GM19023 (cell line): Measurements from ENCODE around the gene AHR.

Source experiments
- ATAC-seq: cut with Tn5 transposase; IDR thresholded peaks from one replicate; pipeline ENCODE4 v1.9.1; 2021; ENCODE audit warnings: mild to moderate bottlenecking, moderate library complexity; ENCODE audit not compliant: unreplicated experiment

AHR gene

DNA sequence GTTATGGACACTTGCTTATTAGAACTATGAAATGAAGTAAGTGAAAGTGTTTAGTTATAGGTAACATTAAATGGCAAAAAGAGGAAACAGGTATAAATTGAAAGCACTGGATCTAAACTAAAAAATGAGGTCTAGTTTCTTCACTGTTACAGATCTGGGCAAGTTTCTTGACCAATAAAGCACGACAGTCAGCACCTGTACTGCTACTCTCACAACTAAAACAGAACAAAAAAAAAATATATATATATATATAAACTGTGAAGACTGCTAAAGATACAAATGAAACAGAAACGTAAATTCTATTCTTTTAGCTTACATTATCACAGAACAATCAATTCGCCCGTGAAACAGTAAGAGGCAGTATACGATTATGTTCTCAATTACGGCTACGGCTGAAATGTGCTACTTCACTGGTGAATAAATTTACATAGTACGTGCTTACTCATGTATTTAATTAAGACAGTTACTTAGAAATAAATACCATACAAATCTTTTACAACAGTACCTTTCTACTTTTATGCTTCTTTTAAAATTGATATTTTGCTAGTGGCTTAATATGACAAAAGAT, 4.2 kb downstream of the AHR start:
- ATAC-seq = no peak

DNA sequence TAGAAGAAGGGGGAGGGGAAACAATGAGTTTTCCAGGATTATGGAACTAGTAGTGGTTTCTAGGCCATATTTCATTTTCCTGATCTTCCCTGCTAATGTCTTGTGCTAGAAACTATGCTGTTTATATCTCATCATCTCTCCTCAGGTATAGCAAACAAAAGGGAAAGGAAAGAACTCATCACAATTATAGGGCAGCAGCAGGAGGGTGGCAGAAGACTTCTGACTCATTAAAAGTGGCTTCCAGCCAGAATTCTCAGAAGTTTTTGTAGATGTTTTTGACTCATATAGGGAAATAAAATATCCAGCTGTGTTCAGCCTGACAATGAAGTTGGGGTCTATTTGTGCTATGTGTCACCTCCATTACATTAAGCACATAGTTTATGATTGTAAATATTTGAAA, 6.5 kb downstream of the AHR start:
- ATAC-seq = no peak

DNA sequence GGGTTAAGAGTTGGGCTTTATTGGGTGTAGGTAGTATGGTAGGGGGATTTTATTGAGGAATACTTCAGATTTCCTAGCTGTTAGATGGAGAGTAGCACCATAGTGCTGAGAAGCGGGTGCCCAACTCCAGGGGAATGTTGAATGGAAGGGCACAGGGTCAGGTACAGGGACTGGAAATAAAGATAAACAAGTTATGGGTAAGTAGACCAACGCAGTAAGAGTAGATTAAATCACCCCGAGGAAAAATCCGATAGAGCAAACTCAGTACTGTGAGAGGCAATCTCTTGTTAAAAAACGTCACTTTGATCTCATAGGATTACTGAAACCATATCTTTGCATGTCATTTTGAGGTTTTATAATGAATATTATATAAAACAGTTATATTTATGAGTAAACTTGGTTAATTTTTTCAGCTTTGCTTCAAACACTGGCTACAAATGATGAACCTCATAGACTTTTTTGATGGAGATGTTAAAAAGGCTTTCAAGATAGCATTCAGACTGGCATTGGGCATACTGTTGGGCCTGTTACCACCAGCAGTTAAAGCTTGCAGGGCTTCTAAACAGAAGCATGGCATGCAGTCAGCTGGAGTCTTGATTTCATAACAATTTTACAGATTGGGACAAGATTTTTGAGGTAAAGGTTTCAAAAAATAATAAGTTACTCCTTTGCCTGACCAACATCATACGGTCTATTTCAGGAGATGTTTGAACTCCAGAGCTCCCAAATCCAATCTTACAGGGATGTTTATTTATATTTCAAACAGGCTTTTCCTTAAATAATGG, 7.1 kb downstream of the AHR start:
- no peak for ATAC-seq

DNA sequence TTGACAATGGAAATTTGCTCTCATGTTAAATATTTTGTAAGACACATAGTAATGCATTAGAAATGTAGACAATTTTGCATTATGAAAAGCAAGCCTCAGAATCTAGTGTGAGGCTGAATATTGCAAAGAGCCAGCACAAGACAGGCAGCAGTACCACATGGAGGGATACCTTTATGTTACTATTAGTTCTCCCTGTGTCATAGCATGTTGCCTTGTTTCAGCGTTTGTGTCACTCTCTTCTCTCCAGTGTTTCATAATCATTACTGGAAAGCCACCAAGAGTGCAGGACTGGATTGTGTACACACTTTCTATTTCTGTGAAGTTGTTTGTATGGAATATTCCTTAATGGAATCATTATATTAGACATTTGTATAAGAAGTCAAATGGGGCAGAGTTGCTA, 8.5 kb downstream of the AHR start:
- ATAC-seq = no peak

DNA sequence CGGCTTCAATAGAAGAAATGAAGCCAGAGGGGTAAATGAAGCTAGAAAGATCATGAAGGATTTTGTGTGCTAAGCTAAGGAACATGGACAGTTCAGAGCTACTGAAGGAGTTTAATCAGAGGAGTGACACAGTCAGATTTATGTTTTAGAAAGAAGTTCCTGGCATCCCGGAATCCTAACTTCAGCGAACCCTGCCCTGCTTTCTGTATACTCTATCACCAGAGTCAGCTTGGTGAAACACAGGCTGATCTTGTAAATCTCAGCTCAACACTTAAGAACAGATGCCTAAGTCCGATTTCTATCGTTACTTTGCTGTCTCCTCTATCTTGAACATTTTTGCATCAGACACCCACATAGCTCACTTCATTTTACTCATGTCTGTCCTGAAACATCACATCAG, 9.1 kb downstream of the AHR start:
- no peak for ATAC-seq

DNA sequence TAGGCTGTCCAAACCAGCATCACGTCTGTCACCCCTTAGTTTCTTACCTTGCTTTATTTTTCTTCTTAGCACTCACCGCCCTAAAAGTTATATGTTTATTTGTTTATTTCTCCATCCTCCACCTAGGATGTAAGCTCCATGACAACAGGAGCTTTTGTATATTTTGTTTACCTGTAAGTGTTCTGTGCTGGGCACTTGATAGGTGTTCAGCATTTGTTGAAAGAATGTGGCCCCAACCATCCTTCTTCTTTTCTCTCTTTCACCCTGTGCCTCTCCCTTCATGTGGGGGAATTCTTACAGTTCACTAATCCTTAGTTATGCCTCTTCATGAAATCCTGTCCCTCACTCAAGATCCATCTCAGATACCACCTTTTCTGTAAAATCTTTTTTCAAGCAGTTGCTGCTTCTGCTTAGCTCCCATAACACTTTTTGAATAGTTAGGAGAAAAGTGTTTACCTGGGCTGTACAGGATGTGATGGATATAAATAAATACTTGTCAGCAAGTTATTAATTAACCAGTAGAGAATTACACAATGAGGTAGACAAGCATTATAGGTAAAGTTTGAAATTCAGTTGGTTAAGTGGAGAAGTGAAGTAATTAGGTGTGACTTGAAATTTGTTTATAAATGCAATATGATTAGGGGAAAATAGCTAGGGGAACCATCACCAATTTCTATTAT, 9.7 kb downstream of the AHR start:
- ATAC-seq = no peak

DNA sequence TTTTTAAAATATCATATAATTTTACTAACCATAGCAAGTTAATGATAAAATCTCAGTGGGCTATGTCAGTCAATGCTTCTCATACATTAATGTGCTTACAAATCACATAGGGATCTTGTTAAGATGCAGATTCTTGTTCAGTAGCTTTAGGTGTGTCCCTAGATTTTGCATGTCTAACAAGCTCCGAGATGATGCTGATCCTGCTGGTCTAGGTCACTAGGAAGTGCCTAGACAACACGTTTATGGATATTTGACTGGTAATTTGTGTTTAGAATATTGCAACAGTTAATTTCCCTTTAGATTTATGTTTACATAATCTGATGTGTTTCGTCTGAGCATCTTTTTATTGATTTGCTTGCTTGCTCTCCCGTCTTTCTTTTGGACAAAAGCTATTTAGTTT, 12.7 kb downstream of the AHR start:
- no peak for ATAC-seq

DNA sequence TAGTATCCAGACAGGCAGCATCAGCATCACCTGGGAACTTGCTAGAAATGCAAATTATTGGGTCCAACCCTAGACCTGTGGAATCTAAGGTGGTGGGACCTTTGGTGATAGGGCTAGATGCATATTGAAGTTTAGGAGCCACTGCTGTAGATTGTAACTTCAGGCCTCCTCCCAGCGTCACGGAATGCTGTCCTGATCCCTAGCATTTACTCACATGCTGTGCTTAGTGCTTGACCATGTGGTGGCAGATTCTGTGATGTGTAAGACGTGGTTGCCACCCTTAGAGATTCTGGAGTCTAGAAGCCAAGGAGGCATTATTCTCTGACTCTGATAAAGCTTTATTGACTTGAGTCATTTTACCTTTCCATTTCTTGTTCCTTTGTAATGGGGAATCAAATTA, 13.5 kb downstream of the AHR start:
- ATAC-seq = no peak

DNA sequence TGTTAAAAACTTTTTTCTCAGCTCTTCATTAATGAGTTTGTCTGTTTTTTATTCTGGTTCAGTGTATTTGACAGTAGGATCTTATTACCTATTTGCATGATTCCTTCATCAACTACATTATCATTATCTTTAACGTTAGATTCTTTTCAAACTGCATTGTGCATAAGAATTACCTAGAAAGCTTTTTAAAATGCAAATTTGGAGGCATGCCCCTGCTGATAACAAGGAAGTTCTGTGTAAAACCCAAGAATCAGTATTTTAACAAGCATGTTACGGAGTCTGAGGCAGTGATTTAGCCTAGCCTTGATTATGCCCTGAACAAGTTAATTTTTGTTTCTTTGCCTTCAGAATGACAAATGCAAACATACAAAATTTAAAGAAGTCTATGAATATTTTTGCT, 14.2 kb downstream of the AHR start:
- ATAC-seq = no peak

DNA sequence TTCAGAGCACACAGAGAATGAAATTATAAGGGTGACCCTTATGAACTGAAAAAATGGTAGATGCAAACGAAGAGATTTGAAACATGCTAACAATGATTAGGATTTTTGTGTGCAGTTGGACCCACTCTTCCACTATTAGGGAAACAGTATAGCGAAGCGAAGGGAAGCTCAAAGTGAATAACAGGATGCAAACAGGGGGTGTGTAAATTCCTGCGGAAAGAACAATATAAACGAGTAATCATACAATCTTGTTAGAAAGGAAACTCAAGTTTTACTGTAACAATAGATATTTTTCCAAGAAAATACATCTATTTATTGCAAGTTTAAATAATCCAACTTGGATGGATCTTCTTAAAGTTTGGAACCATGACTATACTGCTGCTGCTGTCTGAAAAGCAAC, 14.7 kb downstream of the AHR start:
- no peak for ATAC-seq

DNA sequence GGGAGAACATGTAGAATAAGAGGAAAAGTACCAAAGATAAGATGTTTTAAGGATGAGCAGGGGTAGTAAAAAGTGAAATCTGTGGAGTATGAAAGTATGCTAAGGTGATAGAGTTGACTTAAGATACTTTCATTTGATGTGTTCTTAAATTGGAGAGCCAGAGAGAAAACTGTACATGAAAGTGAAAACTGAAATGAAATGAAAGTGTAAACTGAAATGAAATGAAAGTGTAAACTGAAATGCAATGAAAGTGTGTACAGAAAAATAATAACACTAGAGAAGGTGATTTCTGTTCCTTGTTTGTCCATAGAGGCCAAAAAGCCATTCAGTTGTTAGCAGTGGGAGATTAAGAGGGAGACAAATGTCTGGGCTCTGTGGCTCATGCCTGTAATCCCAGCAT, 17.5 kb downstream of the AHR start:
- ATAC-seq = no peak

DNA sequence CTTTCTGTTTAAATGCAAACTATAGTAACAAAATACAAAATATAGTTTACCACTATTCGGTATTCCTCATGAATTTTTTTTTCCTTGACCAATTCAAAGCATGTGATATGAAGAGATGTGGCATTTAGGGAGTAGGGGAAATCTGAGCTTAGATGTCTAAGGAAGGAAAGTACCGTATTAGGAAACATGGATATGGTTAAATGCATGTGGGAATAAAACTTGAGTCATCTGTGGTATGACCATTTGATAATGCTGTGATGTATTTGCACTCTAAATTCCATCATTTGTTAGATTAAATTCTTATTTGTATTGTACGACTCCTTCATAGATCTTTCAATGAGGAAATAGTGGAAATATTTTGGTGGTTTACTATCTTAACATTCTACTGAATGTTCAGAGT, 19.7 kb downstream of the AHR start:
- no peak for ATAC-seq

DNA sequence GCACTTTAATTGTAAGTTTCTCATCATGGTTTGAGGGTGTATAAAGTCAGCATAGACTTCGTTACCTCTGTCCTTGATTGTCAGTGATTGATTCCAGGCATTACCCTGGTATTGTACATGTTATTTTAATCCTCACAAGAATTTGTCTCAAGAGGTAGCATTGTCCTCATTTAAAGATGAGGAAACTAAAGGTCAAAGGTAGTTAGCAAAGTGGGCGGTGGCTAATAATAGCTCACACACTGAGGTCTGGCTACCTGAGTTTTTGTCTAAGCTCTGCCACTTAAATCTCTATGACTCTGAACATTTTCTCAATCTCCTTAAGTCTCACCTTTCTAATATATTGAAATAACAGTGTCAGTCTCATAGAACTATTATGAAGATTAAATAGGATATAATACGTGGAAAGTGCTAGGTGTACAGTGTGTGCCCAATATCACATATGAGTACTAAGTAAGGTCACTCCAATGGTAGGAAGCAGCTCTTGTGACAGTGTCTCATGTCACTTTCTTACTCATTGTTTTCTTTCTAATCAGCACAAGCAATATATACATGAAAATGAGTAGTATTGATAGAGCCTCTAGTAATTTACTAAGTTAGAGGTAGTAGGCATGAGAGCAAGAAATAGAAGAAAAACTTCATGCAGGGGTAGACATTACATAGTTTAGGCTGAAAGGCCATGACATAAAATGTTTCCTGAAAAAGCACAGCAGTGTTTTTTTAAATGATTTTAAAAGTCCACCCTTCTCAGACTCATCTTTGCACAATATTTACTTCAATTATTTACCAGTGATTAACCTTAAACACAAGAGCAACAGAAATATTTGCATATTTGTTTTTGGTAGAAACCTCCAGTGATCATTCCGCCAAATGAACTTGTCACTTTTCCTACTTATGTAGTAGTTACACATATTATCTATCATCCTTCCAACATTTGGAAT, 21.0 kb downstream of the AHR start:
- no peak for ATAC-seq

DNA sequence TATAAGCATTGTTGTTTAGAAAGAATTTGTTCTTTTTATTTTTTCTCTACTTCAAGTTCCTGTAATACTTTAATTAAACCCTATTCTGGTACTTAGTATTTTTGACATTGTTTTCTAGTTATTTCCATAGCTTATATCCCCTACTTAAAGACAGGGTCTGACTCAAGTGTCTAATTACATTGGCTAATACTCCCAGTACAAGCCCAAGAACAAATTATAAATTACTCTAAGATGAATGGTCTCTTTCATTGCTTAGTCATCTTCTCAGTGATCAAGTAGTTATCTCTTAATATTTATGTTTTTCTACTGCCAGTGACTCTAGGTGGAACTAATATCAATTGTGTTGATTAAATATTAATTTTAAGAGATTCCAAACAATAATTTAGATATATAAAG, 21.6 kb downstream of the AHR start:
- ATAC-seq = no peak

DNA sequence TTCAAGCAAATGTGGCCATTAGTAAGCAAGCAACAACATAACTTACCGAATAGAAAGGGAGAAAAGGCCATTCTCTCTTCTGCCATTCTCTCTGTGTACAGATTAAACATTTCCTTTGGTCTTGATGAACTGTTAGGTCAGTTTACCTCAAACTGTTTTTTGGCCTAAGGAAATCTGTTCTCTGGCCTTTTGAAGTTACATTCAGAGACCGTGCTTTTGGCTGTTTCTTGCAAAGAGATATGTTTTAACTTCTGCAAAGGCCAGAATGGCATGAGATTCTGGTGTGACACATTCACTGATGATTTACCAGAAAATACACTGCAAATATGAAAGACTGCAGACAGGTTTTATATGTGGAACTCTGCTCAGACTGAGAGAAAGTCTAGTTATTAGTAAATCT, 22.2 kb downstream of the AHR start:
- no peak for ATAC-seq

DNA sequence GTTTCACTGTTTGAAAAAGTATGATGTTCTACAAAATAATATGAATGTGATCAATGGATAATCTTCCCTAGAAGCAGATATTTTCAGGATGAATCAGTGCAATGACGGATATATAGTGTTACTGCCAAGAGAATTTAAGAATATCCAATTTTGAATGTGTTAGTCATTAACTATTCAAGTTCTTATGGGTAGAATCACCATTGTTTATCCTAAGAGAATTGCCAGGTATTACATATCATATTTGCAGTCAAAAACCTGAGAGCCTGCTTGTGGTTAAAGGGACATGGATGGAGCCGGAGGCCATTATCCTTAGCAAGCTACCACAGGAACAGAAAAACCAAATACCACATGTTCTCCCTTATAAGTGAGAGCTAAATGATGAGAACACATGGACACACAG, 26.9 kb downstream of the AHR start:
- no peak for ATAC-seq

DNA sequence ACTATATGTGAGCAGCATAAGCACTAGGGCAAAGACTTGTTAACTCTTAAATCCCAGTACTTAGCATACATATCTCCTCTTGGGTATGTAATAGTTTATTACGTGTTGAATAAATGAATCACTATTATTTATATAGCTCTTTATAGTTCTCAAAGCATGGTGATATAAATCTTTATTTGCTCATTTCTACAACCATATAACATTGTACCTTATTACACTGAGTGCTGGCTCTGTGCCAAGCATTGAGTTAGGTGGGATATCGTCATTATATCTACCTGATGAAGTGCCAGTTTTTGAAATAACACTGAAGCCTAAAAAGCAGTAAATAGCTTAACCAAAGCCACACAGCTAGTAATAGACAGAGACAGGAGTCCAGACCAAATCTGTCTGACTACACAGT, 27.9 kb downstream of the AHR start:
- ATAC-seq = no peak

DNA sequence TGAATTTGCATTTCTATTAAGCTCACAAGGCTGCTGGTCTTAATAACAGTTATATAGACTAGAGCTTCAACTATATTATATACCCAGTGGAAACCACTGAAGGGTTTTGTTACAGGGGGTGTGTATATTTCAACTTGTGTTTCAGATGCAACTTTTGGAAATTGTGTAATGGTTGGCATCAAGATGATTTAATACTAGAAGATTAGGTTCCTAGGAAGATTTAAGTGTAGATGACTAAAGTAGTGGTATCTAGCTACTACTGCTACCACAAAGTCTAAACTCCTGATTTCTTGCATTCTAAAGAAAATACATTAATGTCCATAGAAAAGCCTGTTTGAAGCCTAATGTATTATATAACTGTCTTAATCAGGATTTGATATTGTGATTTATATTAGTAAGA, 30.2 kb downstream of the AHR start:
- ATAC-seq = no peak

DNA sequence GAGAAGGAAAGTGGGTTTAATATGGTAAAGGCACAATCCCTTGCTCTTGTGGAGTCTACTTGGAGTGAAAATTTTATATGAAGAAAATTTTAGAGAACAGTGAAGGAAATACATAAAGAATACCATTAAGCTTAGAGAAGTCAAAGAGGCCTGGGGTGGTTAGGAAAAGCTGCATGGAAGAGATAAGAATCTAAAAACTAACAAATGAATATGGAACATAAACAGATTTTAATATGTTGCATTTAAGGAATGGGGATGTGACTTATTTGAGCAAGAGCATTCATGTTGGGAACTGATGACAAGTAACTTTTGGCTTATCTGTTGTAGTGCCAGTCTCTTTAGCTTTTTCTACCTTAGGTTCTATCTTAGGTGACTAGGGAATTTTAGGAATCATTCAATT, 31.0 kb downstream of the AHR start:
- ATAC-seq = no peak

DNA sequence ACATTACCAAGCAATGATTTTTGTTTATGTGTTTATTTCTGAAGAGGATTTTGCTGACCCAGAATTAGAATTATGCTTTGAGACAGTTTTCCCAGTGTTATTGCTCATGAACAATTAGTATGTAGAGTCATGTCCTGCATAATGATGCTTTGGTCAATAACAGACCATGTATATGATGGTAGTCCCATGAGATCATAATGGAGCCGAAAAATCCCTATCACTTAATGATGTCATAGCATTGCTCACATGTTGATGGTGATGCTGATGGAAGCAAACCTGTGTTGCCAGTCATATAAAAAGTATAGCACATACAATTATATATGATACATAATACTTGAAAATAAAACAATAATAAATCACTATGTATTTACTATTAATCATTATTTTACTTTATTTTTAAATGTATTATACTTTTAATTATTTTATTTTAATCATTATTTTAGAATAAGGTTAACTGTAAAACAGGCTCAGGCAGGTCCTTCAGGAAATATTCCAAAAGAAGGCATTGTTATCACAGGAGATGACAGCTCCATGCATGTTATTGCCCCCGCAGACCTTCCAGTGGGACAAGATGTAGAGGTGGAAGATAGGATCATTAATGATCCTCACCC, 33.5 kb downstream of the AHR start:
- no peak for ATAC-seq

DNA sequence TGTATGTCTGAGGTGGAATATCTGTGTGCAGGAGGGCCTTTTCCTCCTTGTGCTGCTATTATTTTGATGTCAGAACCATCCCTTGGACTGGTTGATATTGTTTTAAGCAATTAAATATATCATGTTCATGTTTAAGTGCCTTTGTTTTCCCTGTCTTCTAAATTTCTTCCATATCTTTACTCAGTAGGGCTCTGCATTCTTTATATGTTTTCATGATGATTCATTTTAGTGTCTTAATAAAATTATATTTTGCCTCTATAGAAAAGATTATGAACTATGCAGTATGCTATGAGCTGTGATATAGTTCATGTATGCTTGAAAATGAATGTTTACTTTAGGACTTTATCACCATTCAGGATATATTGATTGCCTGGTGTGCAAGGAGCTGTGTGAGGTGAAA, 34.8 kb downstream of the AHR start:
- ATAC-seq = no peak
